GM12872 (cell line): ENCODE measurements around the gene RCN1.

Source experiments
- CTCF ChIP-seq: IDR thresholded peaks from 3 replicates; pipeline ENCODE4 v1.5.1; 2011; ENCODE audit warnings: low read depth, mild to moderate bottlenecking, low read length, moderate library complexity; ENCODE audit not compliant: insufficient read depth

Gene RCN1

DNA sequence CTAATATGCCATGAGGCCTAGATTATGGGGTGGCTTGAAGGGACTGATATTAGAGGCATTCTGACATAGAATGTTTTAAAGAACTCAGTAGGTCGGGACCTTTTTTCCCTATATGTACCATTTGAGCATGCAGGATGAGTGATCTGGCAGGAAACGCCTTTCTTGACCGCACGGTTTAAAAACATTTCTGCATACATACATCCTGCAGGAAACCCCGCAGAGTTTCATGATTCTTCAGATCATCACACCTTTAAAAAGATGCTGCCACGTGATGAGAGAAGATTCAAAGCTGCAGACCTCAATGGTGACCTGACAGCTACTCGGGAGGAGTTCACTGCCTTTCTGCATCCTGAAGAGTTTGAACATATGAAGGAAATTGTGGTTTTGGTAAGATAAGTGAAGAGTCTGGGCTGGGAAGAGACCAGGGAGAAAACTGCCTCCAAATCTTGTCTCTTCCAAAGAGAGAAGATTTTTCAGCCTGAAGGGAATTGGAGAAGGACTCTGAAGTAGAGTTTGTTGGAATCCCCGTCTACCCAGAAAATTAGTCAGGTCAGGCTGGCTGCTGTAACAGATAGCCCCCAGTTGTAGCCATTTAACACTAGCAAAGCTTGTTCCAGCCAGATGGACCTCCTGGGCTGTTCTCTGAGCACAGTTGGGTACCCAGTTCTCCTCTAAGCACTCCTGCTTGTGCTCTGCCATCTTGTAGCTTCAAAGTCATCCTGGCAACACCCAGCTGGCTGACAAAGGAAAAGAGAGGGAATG is 7.4 kb downstream of the RCN1 start:
- no peak for TF ChIP-seq CTCF

GRCh38 chr11:32099516-32099915 is 8.6 kb downstream of the RCN1 start:
- TF ChIP-seq CTCF: no peak

- no peak for TF ChIP-seq CTCF
Measured at GRCh38 chr11:32100495-32100894, 9.6 kb downstream of the RCN1 start.

GRCh38 chr11:32101791-32102190 is 10.9 kb downstream of the RCN1 start:
- no peak for TF ChIP-seq CTCF

DNA sequence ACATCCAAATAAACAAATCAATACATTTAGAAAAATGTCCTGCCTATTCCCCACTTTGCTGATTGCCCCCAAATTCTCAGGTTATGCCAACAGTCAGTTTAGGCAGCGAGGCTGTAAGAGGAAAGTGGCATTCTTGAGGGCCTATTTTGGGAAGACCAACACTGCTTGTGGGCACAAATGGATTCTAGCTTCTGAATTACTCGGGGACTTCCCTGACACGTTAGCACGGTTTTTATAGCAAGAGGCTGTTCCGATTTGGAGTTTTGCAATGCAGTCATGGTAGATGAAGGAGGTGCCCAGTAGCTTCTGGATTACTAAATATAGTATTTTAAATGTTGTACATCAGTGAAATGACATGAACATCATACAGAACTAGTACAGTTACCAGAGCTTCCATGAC is 13.1 kb downstream of the RCN1 start:
- no peak for TF ChIP-seq CTCF

- no peak for TF ChIP-seq CTCF
Measured at GRCh38 chr11:32105871-32106560, 15.1 kb downstream of the RCN1 start.

DNA sequence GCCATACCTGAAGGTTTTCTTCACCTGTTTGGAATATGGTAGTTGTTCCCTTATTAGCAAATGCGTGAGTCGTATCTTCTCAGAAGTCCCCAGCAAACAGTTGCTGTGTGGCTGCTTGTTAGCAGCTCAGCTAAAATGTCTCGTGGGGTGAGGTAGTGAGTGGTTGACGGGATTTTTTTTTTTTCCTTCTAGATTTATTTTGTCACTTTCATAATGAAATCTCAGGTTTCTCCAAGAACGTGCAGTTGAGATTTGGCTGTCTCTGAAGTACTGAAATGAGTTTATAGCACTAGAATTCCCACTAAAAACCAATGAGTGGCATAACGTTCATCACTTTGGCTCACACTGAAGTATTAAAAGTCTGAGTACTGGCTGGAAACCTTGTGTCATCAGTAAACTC is 16.8 kb downstream of the RCN1 start:
- no peak for TF ChIP-seq CTCF
